Fibroblast of mammary gland (primary cell): Measurements from ENCODE around the gene CEMIP2.
"Not testable (repeated sequence)": the region's sequence is repeated elsewhere in the genome, so short reads cannot be mapped to it uniquely, and the experiment has no call there.

Experiments
- DNase-seq: peaks from one replicate; pipeline ENCODE4 v3.0.0-alpha.2; 2010; ENCODE audit warnings: low read depth
- H3K4me3 ChIP-seq: 2 replicates; pipeline ENCODE4 v1.5.1; 2011; ENCODE audit warnings: low read depth, mild to moderate bottlenecking, low read length, moderate library complexity; ENCODE audit not compliant: control insufficient read depth
- CTCF ChIP-seq: conservative IDR thresholded peaks from 2 replicates; pipeline ENCODE4 v1.5.1; 2011; ENCODE audit warnings: low read depth, low read length, inconsistent platforms; ENCODE audit not compliant: control insufficient read depth, insufficient read depth

Gene CEMIP2

DNA sequence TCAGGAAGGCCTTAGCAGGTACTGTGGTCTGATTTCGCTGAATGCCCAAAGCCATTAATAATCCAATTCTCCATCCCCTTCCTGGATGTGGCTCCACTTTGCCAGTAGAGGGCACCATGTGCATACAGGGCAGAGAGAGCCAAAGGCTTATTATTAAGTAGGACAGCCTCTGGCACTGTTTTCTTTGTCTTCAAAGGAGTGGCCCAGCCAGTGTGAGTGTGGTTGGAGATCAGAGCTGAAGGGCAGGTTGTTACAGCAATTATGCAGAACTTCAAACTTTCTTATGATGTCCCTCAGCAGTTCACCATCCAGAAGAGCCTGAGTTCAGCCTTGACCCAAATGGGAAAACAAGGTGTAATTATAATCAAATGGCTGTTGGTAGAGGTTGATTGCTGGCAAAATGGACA, 38.6 kb upstream of the CEMIP2 start:
- H3K4me3 ChIP-seq, result no peak overlapping the region
- DNase-seq, result peak; percentile 71
- TF ChIP-seq CTCF, result peak; percentile 99

GRCh38 chr9:71805096-71805495, 36.8 kb upstream of the CEMIP2 start:
- not testable (repeated sequence) for DNase-seq, H3K4me3 ChIP-seq

- no peak for TF ChIP-seq CTCF
- no peak for DNase-seq
- no peak overlapping the region for H3K4me3 ChIP-seq
These were observed 33.5 kb upstream of the CEMIP2 start for GRCh38 chr9:71801826-71802225.

DNA sequence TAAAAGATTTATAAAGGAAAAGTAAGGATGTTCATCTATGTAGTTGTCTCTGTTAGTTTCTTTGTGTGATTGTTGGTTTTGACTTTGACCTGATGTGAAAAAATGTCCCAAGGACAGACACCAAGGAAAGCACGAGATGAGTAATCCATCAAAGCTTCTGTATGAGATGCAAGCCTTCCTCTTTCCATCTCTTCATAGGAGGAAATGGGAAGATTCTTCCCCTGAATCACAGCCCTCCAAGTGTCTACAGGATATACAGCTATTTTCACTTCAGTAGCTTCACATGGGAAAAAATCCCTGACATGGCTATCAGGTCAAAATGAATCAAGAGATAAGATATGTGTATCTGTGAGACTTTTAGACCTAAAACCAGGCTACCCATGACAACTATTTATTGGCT, 29.0 kb upstream of the CEMIP2 start:
- H3K4me3 ChIP-seq, result no peak overlapping the region
- no peak for DNase-seq
- no peak for TF ChIP-seq CTCF

- peak; percentile 2 for DNase-seq
- TF ChIP-seq CTCF, result no peak
- H3K4me3 ChIP-seq, result no peak overlapping the region
These were observed 27.9 kb upstream of the CEMIP2 start for GRCh38 chr9:71796100-71796767.

DNA sequence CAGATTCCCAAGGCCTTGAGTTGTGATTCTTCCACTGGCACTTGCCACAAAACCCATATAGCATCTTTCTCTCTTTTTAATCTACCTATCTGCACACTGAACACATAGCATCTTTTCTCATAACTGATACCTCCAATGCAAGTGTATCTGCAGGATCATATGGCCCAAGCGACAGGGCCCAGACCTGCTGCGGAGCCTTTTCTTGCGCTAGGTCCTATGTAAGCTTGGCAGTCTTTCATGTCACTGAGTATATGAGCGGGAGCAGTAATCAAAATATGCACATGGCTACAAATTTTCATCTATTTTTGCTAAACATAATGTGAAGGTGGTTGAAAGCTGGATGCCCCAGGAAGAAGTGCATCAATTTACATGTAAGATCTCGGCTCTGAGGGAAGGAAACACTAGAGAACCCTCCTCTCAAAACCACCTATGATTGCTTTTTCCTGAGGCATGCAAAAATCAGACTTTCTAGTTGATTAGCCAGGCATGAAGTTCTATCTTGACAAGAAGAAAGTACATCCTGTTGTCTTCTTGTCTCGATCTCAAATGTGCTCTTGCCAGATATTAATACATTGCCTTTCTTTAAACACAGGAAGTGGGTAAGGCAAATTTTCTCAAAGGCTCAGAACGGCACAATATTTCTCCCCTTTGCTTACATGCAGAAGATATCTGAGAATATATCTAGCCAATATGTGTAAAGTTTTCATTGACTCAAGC, 26.9 kb upstream of the CEMIP2 start:
- DNase-seq, result no peak
- TF ChIP-seq CTCF, result no peak
- no peak overlapping the region for H3K4me3 ChIP-seq

- no peak for TF ChIP-seq CTCF
- DNase-seq, result no peak
These were observed 25.2 kb upstream of the CEMIP2 start for GRCh38 chr9:71793386-71794105.

More at GRCh38 chr9:71793386-71794105, 25.2 kb upstream of the CEMIP2 start:
- no peak overlapping the region for H3K4me3 ChIP-seq
